Thyroid gland (tissue), 4 donors: ENCODE measurements around the gene OR1J1. TPM values are rescaled to one million over a fixed set of nuclear protein-coding genes. Genes with fewer than 3 reads are reported as not detected.

Source experiments
- DNase-seq, 2 donors: peaks; one replicate each; pipeline ENCODE4 v3.0.0-alpha.2; 2019
- H3K27ac ChIP-seq, 3 donors: fragments of 200-600 bp; sonication (generic); 1 replicate in 2 of 3; 2 replicates in 1 of 3; pipeline ENCODE4 v1.5.1; 2016 to 2019; ENCODE audit warnings: mild to moderate bottlenecking in 1 of 3, moderate library complexity in 1 of 3
- H3K27me3 ChIP-seq: fragments of 200-600 bp; sonication (generic); one replicate; pipeline ENCODE4 v1.5.1; 2019
- H3K36me3 ChIP-seq, 2 donors: fragments of 200-600 bp; sonication (generic); one replicate each; pipeline ENCODE4 v1.5.1; 2016 to 2019
- H3K4me1 ChIP-seq, 2 donors: fragments of 200-600 bp; sonication (generic); one replicate each; pipeline ENCODE4 v1.5.1; 2017 to 2019
- H3K4me3 ChIP-seq, 3 donors: fragments of 200-600 bp; sonication (generic); replicated peaks in 1 of 3; 1 replicate in 2 of 3; 2 replicates in 1 of 3; pipeline ENCODE4 v1.5.1; 2016; ENCODE audit warnings: mild to moderate bottlenecking in 1 of 3
- H3K9me3 ChIP-seq: fragments of 200-600 bp; sonication (generic); one replicate; pipeline ENCODE4 v1.5.1; 2017
- POLR2A ChIP-seq, 2 donors: fragments of 450-650 bp; IDR thresholded peaks; one replicate each; pipeline ENCODE4 v1.6.1; 2017; ENCODE audit warnings: antibody characterized with exemption in 2 of 2, mild to moderate bottlenecking in 2 of 2, moderate library complexity in 1 of 2
- WGBS, 2 donors: methylation state at CpG; one replicate each; pipeline ENCODE4 v1.1.5; 2017; 5-methylcytosine and 5-hydroxymethylcytosine counted together
- intact Hi-C: fragments of 100-400 bp; cut with DNase I; formaldehyde crosslinking; loops from one replicate; pipeline ENCODE4 v1.15.1; 2023
- total RNA-seq, 4 donors: library from RNA; depleted of rRNA; stranded (reverse); fragments of >200 nt; gene quantifications; one replicate each; pipeline ENCODE4 v1.2.3, GENCODE V29; 2016
- TF ChIP-seq, protein P1 (sequence below), 6 experiments: fragments of 200-600 bp in 3 of 6; fragments of 450-650 bp in 3 of 6; sonication (generic) in 3 of 6; IDR thresholded peaks; one replicate each; pipeline ENCODE4 v1.5.1; 2016 to 2019; ENCODE audit warnings: antibody characterized with exemption in 6 of 6, mild to moderate bottlenecking in 2 of 6, inconsistent platforms in 1 of 6, moderate library complexity in 1 of 6

OR1J1 gene, protein sequence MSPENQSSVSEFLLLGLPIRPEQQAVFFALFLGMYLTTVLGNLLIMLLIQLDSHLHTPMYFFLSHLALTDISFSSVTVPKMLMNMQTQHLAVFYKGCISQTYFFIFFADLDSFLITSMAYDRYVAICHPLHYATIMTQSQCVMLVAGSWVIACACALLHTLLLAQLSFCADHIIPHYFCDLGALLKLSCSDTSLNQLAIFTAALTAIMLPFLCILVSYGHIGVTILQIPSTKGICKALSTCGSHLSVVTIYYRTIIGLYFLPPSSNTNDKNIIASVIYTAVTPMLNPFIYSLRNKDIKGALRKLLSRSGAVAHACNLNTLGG
- not detected for total RNA-seq

DNA sequence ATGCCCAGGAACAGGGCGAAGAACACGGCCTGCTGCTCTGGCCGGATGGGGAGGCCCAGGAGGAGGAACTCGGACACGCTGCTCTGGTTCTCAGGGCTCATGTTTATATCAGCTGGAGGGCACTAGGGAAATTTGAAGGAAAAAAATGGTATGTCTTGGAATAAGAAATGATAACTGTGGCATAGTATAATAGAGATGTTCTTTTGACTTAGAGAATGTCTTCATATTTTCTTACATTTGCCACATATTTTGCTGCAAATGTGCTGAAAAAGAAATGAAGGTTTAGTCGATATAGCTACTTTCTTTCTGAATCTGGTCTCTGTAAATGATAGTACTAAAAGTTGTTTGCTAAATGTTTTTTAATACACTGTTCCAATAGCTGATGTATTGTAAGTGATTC, at the start of gene OR1J1:
Gene OR1J1, minus strand, starts transcription at position 101 of the 400 bp plus-strand sequence. Its CDS starts 0 bp downstream, at position 101.
- 85 to 87% methylated on average over 6 of the region's 6 CpGs for WGBS, 2 donors
- Histone ChIP-seq H3K36me3 (no peaks in the 10 kb centered on the region), H3K4me1 (no peaks in the 10 kb centered on the region), H3K27ac (no peak within 1 kb of the TSS), H3K4me3 (no peak within 1 kb of the TSS), H3K27me3 (no peaks in the 10 kb centered on the region), H3K9me3 (no peaks in the 10 kb centered on the region)
- DNase-seq = no peak
- no peak for TF ChIP-seq POLR2A (IDR thresholded peaks at IDR 0.05)
- TF ChIP-seq, protein P1, sequence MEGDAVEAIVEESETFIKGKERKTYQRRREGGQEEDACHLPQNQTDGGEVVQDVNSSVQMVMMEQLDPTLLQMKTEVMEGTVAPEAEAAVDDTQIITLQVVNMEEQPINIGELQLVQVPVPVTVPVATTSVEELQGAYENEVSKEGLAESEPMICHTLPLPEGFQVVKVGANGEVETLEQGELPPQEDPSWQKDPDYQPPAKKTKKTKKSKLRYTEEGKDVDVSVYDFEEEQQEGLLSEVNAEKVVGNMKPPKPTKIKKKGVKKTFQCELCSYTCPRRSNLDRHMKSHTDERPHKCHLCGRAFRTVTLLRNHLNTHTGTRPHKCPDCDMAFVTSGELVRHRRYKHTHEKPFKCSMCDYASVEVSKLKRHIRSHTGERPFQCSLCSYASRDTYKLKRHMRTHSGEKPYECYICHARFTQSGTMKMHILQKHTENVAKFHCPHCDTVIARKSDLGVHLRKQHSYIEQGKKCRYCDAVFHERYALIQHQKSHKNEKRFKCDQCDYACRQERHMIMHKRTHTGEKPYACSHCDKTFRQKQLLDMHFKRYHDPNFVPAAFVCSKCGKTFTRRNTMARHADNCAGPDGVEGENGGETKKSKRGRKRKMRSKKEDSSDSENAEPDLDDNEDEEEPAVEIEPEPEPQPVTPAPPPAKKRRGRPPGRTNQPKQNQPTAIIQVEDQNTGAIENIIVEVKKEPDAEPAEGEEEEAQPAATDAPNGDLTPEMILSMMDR (IDR thresholded peaks at IDR 0.05) = no peak
- intact Hi-C loops = no loop called here

DNA sequence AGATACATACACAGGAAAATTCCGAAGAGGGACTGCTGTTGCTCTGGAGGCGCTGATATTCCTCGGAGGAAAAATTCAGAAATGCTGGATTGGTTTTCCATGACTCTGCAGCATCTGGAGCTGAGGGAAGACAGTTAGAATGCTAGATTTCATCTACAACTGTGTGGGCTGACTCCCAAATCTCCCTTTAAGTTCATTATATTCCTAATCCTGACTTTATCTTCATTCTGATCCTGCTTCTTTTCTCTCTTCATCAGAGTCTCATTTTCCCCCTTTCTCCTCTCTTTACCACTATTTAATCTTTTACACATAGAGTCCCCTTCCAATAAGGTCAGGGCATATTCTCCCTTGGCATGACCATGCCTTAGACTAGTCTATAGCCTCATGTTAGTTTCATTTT, 49.5 kb upstream of the OR1J1 start, which contains the start of gene OR1N1:
Gene OR1N1, minus strand, starts transcription at position 101 of the 400 bp plus-strand sequence. Its CDS starts 0 bp downstream, at position 101.
- intact Hi-C loops = no loop called here
- Histone ChIP-seq H3K27ac (no peak within 1 kb of the TSS), H3K9me3 (no peaks in the 10 kb centered on the region), H3K4me1 (no peaks in the 10 kb centered on the region), H3K36me3 (no peaks in the 10 kb centered on the region), H3K27me3 (no peaks in the 10 kb centered on the region), H3K4me3 (no peak within 1 kb of the TSS)
- 90 to 91% methylated on average over 3 of the region's 3 CpGs for WGBS, 2 donors
- TF ChIP-seq, protein P1 (IDR thresholded peaks at IDR 0.05) = no peak
- no peak for TF ChIP-seq POLR2A (IDR thresholded peaks at IDR 0.05)
- DNase-seq = no peak

DNA sequence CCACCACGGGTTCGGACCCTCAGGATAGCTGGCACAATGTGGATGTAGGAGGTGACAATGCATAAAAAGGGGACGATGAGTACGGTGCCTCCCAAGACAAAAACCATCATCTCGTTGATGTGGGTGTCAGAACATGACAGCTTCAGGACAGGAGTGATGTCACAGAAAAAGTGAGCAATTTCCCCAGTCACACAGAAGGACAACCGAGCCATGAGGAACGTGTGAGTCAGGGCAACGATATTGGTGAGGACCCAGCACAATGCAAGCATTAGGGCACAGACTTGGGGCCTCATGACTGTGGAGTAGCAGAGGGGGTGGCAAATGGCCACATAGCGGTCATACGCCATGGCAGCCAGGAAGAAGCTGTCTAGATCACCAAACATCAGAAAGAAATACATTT, 48.9 kb upstream of the OR1J1 start:
- Histone ChIP-seq H3K27me3 (no peaks in the 10 kb centered on the region), H3K4me3 (no peak overlapping the region), H3K36me3 (no peaks in the 10 kb centered on the region), H3K27ac (no peak overlapping the region), H3K4me1 (no peaks in the 10 kb centered on the region), H3K9me3 (no peaks in the 10 kb centered on the region)
- 83 to 84% methylated on average over 10 of the region's 10 CpGs for whole genome bisulfite sequencing, 2 donors
- TF ChIP-seq, protein P1 (IDR thresholded peaks at IDR 0.05) = no peak
- no peak for TF ChIP-seq POLR2A (IDR thresholded peaks at IDR 0.05)
- DNase-seq = no peak
- intact Hi-C loops = no loop called here

DNA sequence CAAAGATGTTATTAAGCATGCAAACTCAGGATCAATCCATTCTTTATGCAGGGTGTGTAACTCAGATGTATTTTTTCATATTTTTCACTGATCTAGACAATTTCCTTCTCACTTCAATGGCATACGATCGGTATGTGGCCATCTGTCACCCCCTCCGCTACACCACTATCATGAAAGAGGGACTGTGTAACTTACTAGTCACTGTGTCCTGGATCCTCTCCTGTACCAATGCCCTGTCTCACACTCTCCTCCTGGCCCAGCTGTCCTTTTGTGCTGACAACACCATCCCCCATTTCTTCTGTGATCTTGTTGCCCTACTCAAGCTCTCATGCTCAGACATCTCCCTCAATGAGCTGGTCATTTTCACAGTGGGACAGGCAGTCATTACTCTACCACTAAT, 41.6 kb upstream of the OR1J1 start:
- Histone ChIP-seq H3K4me3 (no peak overlapping the region), H3K27me3 (no peaks in the 10 kb centered on the region), H3K36me3 (no peaks in the 10 kb centered on the region), H3K9me3 (no peaks in the 10 kb centered on the region), H3K4me1 (no peaks in the 10 kb centered on the region), H3K27ac (no peak overlapping the region)
- WGBS, 2 donors = 88 to 91% methylated on average over 3 of the region's 3 CpGs
- TF ChIP-seq POLR2A (IDR thresholded peaks at IDR 0.05) = no peak
- TF ChIP-seq, protein P1 (IDR thresholded peaks at IDR 0.05) = no peak
- intact Hi-C loops = no loop called here
- no peak for DNase-seq

DNA sequence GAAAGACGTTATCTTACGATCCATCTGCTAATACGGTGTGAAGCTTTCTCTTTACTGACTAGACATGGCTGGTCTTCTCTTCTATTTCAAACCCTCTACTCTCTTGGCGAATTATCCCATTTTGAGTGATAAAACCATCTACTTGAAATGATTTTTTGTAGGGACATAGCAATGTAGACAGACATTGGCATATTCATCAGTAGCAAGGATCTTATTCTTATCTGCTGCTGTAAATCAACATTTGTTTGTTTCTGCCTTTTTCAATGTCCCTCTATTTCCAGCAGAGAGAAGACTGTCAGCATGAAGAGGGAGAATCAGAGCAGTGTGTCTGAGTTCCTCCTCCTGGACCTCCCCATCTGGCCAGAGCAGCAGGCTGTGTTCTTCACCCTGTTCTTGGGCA, 41.1 kb upstream of the OR1J1 start, which contains the start of gene OR1J4:
Gene OR1J4, plus strand, starts transcription at position 301 of the 400 bp plus-strand sequence. Its CDS starts 0 bp downstream, at position 301.
- no peaks in the 10 kb centered on the region for H3K9me3 ChIP-seq
- 80 to 82% methylated on average over 4 of the region's 4 CpGs for WGBS, 2 donors

More for the DNA sequence above, 41.1 kb upstream of the OR1J1 start, which contains the start of gene OR1J4:
- no peaks in the 10 kb centered on the region for H3K36me3 ChIP-seq
- no peak for DNase-seq
- intact Hi-C loops = no loop called here
- H3K27me3 ChIP-seq = no peaks in the 10 kb centered on the region
- no peak within 1 kb of the TSS for H3K27ac ChIP-seq
- H3K4me3 ChIP-seq = no peak within 1 kb of the TSS
- TF ChIP-seq, protein P1 (IDR thresholded peaks at IDR 0.05) = no peak
- TF ChIP-seq POLR2A (IDR thresholded peaks at IDR 0.05) = no peak
- H3K4me1 ChIP-seq = no peaks in the 10 kb centered on the region
